NCI-H2029 (cell line): ENCODE data around the gene FADS2.

Experiments used
- DNase-seq: peaks from one replicate; lab custom pipeline; 2025; lab: John Stamatoyannopoulos, UW

The FADS2 gene

DNA sequence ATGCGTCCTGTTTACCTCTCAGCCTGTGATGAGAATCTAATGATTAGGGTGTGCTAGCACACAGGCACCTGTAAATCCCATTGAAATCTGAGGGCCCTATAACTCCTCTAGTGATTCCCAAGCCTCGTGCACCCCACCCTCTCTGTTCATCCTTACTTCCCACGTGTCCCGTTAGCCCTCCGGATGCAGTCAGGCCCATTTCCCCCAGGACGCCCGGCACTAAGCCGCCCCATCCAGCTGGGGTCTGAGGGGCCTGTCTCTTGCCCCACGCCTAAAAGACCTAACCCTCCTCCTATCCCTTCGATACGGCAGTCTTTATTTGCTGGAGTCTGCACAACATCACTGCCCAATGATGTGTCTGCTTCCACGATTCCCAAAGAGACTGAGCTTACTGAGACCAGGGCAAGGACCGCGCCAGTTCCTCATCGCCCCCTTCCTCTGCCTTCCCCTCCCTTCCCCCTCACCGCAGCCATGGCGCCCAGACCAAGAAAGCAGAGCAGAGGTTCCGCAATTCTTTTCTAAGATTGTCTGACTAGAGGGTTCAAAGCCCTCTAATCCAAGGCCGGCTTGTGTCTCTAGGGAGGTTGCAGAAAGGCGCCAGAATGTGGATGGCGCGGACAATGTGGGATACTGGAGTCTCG is 1.1 kb upstream of the FADS2 start:
- no peak for DNase-seq

DNA sequence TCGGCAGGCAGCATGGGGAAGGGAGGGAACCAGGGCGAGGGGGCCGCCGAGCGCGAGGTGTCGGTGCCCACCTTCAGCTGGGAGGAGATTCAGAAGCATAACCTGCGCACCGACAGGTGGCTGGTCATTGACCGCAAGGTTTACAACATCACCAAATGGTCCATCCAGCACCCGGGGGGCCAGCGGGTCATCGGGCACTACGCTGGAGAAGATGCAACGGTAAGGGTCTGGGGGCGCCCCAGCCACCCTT is 204 bp downstream of the FADS2 start:
- DNase-seq, result no peak

DNA sequence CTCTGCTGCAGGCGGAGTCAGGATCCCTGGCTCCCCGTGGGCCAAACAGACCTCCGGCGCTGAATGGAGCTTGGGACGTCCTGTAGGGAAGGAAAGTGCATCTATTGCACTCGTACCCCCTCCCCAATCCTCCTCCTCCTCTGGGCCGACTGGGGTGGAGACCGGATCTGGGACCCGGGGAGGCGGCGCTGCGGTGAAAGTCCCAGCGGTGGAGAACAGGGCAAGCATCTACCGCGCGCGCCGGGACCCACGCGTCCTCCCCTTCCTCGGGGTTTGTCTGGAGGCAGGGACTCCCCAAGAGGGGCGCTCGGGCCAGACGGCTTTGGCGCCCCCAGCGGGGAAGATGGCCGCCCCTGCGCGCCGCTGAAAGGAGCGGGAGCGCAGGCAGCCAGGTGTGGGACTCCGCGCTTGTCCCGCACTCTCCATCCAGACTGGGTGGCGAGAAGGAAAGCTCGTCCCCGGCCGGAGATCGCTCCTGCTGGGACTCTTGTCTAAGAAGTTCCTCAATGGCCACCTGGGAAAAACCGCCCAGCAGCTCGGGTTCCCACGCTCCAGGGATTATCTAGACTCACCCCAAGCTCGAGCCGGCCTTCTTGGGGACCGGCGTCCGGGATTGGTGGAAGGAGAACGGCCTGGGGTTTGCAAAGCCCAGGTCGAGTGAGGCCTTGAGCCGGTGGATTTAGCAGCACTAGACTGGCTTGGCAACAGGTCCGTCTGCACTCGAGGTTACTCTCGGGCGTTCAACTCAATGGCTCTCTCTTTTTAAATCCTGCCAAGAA is 718 bp downstream of the FADS2 start:
- DNase-seq, result peak; percentile 15

DNA sequence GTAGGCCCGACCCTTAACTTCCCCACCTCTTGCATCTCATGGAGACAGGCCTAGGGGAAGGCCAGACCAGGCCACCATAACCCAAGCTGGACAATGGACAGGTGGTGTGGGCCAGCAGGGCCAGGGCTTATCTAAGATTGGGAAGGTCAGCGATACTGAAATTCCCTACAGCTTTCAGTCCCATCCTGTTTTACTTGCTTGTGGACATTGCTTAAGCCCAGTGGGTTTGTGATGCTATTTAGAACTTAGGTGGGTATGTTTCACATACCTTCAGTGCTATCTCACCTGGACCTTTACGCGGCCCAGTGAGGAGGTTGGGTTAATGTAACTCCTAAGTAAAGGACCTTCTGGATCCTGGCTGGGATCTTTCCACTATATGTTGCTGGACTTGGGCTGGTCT is 1.7 kb downstream of the FADS2 start:
- DNase-seq, result no peak

DNA sequence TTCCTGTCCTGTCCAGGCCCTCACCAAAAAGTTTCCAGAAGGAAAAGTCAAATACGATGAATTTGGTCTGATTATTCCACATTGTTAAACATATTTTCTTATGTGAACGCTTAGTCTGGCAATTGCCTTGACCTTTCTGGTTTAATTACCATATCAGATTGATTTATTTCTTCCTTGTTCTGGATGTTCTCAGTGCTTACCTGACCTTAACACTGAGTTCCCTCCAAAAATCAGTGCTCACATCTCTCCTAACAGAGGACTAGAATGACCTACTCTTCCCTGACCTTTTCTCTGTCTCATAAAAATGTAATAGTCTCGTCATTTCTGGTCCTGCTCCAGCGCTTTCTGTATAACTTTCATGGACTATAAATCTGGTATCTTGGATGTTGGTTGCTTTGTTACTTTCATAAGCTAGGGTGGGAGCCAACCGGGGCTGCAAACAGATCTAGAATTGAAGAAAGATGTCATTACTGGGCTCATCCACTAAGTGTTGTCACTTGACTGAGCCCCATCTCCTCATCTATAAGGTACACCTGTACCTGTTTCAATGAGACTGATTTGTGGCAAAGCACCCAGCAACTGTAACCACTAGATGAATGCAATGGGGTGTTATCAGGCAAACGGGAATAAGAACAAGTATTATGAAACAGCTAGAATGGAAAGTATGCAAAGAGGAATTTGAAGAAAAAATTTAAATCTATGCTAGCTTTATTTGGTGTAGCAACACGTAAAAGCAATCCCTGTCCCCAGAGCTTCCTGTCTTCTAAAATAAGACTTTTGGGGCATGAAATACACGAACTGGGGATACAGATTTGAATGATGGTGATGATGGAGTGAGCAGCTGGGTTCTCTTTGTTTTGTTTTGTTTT is 2.4 kb downstream of the FADS2 start:
- DNase-seq, result no peak

DNA sequence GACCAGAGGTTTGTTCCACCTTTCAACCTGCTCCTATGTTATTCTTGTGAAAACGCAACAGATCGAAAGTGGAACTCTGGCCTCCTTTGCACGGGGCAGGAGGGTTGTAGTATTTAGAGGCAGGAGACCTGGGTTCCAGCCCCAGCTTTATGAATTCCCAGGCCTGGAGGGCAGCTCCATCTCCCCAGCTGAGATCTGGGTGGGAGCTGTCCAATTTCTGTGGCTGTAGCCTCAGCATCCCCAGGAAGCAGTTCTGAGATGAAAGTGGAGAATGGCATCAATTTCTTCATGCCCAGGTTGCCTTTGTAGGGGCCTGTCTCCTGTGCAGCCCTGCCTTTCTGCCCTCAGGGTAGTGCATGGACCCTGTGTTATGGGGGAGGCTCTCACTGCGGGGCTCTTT is 4.1 kb downstream of the FADS2 start:
- no peak for DNase-seq

DNA sequence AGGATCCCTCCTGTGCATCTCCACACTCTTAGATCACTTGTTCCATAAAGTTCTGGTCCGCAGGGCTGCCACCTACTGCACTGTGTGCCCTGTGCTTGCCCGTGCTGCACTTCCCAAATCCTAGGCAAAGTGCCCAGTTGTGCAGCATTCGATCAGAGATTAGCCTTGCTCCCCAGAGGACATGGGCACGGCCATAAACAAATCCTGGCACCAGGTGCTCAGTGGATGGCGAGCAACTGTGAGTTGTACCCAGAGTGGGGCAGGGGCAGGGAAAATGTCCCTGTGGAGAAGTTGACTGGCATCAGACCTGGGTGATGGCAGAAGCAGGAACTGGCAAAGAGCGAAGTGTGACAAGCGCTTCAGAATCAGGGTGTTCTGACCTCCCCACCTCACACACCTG is 4.7 kb downstream of the FADS2 start:
- no peak for DNase-seq

DNA sequence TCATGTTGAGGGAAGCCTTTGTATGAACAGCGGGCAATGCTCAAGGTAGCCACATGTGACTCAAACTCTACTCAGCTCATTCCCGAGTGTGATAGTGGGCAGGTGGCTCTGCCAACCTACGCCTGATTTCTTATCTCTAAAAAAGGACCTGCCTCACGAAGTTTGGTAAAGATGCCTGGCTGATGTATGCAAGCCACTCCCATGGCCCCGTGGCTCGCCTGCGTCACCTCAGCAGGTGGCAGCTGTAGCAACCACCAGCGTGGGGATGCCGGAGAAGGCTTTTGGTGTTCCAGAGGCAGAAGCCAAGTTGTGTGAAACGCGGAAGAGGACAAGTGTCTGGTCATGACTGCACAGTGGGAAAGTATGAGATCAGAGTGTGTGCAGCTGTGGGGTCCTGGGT is 5.4 kb downstream of the FADS2 start:
- DNase-seq, result no peak

DNA sequence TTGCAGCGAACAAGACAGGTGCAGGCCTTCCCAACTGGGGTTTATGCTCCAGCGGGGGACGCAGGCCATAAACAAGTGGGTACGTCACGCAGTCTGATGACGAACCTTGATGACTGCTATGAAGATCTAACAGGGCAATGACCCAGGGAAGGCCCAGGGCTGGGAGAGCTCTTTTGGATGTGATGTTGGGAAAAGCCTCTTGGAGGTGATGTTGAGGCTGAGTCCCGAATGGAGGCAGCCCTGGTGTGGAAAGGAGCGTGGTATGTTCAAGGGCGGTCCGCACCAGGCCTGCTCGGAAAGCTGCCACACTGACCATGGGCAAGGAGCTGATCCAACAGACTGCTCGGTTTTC is 5.8 kb downstream of the FADS2 start:
- DNase-seq, result no peak

DNA sequence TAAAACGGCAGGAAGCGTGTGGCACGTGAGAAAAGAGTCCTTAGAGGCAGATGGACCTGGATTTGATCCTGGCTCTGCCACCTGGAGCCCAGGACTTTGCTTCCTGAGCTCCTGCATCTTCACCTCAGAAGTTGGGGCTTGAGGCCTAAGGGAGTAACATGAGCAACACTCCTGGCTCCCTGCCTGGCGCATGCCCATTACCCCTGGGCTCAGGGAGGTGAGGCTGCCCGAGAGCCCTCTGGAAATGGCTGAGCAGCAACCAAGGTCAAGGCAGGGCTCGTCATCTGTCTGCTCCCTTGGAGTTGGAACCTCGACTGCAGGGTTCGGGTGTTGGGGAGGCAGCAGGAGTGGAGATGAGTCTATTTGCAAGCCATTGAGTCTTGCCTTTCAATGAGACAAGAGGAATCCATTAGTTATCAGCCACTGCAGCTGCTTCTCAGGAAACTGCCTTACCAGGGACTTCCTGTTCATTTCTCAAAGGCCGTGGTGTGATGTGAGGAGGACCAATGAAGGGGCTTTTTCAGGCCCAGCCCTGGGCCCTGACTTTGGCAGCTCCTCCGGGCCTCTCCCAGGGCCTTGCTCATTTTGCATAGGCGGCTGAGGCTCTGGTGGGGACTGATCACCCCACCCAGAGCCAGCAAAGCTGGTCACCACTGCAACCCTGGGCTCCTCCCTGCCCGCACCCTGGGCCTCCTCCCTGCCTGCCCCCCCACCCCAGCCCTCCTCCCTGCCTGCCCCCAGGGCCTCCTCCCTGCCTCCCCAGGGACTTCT is 6.4 kb downstream of the FADS2 start:
- peak; percentile 75 for DNase-seq

DNA sequence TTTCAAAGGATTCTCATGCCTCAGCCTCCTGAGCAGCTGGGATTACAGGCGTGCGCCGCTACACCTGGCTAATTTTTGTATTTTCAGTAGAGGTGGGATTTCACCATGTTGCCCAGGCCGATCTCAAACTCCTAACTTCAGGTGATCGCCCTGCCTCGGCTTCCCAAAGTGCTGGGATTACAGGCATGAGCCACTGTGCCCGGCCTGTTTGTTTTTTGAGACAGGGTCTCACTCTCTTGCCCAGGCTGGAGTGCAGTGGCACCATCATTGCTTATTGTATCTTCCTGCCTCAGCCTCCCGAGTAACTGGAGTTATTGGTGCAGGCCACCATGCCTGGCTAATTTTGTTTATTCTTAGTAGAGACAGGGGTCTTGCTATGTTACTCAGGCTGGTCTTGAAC is 8.1 kb downstream of the FADS2 start:
- DNase-seq, result no peak

DNA sequence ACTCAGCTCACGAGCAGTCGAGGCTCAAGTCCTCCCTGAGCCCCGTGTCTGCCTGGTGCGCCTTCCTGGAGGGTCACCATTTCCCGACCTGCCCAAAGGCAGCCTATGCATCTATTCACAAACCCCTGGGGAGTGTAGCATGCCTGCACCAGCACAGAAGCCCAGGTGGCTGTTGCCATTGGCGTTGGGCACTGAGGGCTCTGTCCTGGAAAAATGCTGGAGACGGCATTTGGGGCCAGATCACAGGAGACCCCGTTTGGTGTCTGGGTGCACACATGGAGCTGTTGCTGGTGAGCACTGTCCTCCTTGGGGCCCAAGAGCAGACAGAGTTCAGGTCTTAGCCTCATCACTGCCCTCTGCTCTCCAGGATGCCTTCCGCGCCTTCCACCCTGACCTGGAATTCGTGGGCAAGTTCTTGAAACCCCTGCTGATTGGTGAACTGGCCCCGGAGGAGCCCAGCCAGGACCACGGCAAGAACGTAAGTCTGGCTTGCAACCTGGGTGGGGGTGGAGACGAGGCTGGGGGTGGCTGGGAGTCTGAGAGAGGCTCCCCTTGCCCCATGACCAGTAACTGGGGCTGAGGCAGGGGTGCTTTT is 9.4 kb downstream of the FADS2 start:
- no peak for DNase-seq

DNA sequence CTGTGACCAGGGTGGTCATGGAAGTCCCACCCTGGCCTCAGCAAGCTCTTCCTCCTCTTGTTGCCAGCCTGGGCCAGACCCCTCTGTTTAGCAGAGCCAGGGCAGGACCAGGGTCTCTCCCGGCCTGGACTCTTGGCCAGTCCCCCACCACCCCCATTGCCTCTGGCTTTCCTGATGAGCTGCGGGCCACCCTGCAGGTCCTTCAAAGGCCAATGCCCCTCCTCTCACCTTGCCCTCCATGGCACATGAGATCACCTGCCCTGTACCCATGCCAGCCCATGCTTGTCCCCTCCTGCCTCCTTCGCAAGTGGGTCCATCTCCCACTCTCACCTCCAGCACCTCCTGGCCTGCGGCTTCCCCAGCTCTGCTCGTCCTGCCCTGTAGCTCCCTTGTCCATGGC is 10.4 kb downstream of the FADS2 start:
- no peak for DNase-seq

DNA sequence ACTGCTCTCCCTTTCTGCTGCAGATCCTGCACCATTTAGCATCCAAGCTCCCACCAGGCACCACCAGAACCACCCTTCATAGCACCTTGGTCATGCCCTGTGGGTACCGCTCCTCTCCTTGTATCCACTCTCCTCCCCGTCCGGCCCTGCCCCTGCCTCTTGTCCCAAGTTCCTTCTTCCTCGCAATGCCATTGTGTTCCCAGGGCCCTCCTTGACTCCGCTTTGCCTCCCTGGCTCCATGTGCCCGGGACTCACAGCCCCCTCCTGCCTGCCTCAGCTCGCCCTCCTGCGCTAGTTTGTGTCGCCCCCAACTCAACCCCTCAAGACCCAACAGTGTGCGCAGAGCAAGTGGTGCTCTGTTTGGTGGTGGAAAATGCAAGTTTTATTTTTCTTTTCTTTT is 10.8 kb downstream of the FADS2 start:
- no peak for DNase-seq

DNA sequence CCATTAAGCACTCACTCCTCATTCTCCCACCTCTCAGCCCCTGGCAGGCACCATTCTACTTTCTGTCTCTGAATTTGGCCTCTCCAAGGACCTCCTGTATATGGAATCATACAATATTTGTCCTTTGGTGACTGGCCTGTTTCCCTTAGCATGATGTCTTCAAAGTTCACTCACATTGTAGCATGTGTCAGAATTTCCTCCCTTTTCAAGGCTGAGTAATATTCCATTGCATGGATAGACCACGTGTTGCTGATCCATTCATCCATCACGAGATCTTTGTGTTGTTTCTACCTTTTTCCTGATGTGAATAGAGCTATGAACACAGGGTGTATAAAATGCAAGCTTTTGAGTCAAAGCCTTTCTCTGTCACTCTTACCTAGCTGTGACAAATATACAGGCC is 11.6 kb downstream of the FADS2 start:
- DNase-seq, result no peak

DNA sequence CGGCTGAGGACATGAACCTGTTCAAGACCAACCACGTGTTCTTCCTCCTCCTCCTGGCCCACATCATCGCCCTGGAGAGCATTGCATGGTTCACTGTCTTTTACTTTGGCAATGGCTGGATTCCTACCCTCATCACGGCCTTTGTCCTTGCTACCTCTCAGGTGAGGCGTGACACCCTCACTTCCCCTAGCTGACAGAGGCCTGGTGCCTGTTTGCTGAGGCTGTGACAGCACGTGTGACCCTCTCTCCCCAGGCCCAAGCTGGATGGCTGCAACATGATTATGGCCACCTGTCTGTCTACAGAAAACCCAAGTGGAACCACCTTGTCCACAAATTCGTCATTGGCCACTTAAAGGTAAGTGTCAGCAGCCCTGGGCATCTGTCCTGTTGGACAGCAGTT is 12.3 kb downstream of the FADS2 start:
- no peak for DNase-seq

DNA sequence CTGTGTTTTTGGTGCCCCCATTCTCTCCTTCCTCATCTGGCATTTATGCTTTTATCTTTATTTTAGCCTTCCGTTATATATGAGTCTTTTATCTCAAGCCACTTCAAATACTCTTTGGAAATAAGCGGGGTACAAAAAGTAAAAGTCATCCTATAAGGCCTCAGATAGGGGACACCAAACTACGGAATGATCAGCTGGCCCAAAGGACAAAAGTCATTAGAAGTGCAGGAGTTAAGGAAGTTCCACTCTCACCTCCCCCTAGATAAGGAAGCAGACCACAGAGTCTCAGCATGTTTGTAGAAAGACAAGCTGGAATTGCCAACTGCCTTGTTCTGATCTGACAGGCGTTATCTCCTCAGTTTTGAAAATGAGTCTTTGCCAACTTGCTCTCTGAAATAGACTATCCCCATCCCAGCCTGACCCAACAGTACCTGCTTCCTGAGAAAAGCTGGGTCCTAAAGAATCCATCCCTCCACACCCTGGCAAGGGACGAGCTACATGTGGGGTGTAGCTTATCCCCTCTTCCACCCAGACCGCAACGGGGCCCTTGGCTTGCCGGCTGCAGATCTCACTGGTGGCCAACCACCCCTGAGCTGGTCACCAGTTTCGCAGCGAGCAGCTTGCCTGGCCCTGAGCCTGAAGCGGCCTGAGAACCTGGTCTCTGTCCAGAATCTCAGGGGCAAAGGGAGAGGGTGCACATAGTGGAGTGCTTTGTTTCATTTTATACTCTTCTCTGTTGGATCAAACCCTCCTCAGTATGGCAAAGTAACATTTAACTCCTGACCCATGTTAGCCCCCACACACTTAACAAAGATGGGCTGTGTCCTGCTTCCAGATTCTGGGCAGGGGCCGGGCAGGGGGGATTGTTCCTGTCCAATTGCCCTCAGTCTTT is 13.8 kb downstream of the FADS2 start:
- no peak for DNase-seq

DNA sequence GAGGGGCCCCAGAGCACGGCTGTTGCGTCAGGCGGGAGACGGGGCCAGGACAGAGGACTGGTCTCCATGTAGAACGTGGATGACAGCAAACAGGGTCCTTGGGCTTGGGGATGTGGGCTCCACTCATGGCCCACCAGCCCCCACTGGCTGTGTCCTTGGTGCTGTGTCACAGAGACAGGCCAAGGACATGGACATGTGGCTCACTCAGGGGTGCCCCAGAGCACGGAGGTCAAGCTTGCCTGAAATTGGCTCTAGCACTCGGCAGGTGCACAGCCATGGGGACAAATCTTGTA is 14.4 kb downstream of the FADS2 start:
- DNase-seq, result no peak

DNA sequence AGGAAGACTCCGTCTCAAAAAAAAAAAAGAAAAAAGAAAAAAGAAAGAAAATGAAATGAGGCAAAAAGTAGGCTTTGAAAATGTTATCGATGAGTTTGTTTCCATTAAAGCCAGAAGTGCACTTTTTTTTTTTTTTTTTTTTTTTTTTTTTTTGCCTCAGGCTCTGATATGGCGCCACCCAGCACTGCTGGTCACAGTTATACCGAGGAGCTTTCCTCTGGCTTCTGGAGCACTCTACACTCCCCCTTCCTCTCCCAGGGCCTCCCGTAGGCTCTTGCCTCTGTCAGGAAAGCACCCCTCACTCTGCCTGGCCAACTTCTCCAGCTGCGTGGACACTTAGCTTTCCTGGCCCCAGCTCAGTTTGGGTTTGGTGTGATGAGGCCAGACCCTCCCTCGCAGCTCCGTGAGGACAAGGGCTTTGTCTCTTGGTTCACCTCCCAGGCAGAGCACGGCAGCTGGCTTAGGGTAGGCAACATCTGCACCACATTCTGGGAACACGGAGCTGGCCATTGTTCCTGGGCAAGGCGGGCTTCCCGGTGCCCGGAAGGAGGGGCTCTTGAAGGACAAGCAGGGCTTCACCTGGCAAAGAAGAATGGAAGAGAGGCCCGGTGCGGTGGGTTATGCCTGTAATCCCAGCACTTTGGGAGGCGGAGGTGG is 16.9 kb downstream of the FADS2 start:
- no peak for DNase-seq

DNA sequence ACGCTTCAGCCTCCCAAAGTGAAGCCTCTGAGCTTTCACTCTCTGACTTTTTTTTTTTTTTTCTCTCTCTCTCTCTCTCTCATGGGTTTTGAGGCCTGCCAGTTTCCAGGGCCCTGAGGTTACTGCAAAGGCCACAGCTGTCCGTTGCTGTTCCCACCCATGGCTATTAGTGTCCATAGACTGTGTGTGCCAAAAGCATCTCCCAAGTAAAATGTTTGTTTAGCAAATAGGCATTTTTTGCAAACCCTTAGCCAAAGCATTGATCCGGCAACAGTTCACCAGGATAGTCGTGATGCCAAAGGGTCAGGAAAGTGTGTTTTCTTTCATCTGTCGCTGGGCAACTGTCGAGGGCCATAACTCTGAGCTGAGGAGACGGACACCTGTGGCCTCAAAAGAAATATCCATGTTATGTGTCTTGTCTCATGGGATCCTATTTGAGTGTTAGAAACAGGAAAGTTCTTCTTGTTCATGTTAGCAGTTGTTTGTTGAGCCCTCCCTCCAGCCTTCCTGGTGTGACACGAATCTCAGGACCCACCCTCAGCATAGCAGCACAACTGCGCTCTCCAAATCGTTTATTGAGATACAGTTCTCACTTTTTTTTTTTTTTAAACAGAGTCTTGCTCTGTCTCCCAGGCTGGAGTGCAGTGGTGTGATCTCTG is 18.4 kb downstream of the FADS2 start:
- no peak for DNase-seq
